HG03520 (cell line): ENCODE measurements around the gene UGT1A6.

Experiments
- ATAC-seq: cut with Tn5 transposase; IDR thresholded peaks from one replicate; pipeline ENCODE4 v1.9.1; 2021; ENCODE audit warnings: mild to moderate bottlenecking, moderate library complexity; ENCODE audit not compliant: unreplicated experiment

The UGT1A6 gene

GRCh38 chr2:233817361-233817911 is 124.7 kb downstream of the UGT1A6 start:
- no peak for ATAC-seq

GRCh38 chr2:233817995-233818638 is 125.4 kb downstream of the UGT1A6 start:
- no peak for ATAC-seq

GRCh38 chr2:233818639-233819621 is 126.2 kb downstream of the UGT1A6 start:
- ATAC-seq, result no peak

- no peak for ATAC-seq
Measured at GRCh38 chr2:233819884-233820773, 127.4 kb downstream of the UGT1A6 start.

- no peak for ATAC-seq
Measured at GRCh38 chr2:233820774-233821105, 128.1 kb downstream of the UGT1A6 start.

GRCh38 chr2:233821196-233821595 is 128.5 kb downstream of the UGT1A6 start:
- no peak for ATAC-seq

- no peak for ATAC-seq
Measured at GRCh38 chr2:233821709-233822100, 129.0 kb downstream of the UGT1A6 start.

- ATAC-seq, result no peak
Measured at GRCh38 chr2:233822101-233822771, 129.5 kb downstream of the UGT1A6 start.
